Thyroid gland (tissue), 4 donors: ENCODE results near the gene ZNF630.

ENCODE experiments used
- CTCF ChIP-seq, 6 experiments: fragments of 200-600 bp in 3 of 6; fragments of 450-650 bp in 3 of 6; sonication (generic) in 3 of 6; IDR thresholded peaks; one replicate each; pipeline ENCODE4 v1.5.1; 2016 to 2019; ENCODE audit warnings: antibody characterized with exemption in 6 of 6, mild to moderate bottlenecking in 2 of 6, inconsistent platforms in 1 of 6, moderate library complexity in 1 of 6
- POLR2A ChIP-seq, 2 donors: fragments of 450-650 bp; IDR thresholded peaks; one replicate each; pipeline ENCODE4 v1.6.1; 2017; ENCODE audit warnings: antibody characterized with exemption in 2 of 2, mild to moderate bottlenecking in 2 of 2, moderate library complexity in 1 of 2

GRCh38 chrX:48068096-48068887 lies 3.1 kb downstream of the ZNF630 start:
- no peak for TF ChIP-seq CTCF (IDR thresholded peaks at IDR 0.05)
- no peak for TF ChIP-seq POLR2A (IDR thresholded peaks at IDR 0.05)
